GM12864 (cell line): ENCODE data around the gene KCNK10.

Source experiments
- DNase-seq: peaks from one replicate; pipeline ENCODE4 v3.0.0-alpha.2; 2011; ENCODE audit warnings: low read depth
- H3K4me3 ChIP-seq: 2 replicates; pipeline ENCODE4 v1.5.1; 2011; ENCODE audit warnings: mild to moderate bottlenecking, low read depth, low read length, control low read depth
- TF ChIP-seq, protein P1 (sequence below): IDR thresholded peaks from 2 replicates; pipeline ENCODE4 v1.5.1; 2011; ENCODE audit warnings: low read depth, mild to moderate bottlenecking, moderate library complexity, low read length, control low read depth, inconsistent platforms; ENCODE audit errors: missing control alignments

KCNK10 gene

GRCh38 chr14:88297306-88297705 lies 25.8 kb downstream of the KCNK10 start:
- DNase-seq, result no peak
- no peak overlapping the region for H3K4me3 ChIP-seq
- TF ChIP-seq, protein P1, sequence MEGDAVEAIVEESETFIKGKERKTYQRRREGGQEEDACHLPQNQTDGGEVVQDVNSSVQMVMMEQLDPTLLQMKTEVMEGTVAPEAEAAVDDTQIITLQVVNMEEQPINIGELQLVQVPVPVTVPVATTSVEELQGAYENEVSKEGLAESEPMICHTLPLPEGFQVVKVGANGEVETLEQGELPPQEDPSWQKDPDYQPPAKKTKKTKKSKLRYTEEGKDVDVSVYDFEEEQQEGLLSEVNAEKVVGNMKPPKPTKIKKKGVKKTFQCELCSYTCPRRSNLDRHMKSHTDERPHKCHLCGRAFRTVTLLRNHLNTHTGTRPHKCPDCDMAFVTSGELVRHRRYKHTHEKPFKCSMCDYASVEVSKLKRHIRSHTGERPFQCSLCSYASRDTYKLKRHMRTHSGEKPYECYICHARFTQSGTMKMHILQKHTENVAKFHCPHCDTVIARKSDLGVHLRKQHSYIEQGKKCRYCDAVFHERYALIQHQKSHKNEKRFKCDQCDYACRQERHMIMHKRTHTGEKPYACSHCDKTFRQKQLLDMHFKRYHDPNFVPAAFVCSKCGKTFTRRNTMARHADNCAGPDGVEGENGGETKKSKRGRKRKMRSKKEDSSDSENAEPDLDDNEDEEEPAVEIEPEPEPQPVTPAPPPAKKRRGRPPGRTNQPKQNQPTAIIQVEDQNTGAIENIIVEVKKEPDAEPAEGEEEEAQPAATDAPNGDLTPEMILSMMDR, result no peak

DNA sequence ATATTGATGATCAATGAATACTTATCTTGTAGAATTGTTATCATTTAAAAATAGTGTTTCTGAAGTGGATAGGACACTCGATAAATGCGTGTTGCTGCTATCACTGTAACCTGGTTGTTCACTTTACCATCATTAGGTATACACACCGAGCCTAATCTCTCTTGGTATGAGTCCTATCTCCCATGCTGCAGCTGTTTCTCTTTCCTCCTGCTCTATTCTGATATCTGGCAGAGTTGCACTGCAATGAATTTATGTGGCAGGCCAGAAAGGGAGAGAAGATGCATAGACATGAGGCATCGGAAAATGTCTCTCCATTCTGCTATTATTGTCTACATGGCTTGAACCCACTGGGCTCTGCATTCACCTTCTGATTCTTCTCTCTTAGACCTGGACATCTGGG lies 26.7 kb downstream of the KCNK10 start:
- no peak overlapping the region for H3K4me3 ChIP-seq
- DNase-seq, result no peak
- TF ChIP-seq, protein P1, result no peak

DNA sequence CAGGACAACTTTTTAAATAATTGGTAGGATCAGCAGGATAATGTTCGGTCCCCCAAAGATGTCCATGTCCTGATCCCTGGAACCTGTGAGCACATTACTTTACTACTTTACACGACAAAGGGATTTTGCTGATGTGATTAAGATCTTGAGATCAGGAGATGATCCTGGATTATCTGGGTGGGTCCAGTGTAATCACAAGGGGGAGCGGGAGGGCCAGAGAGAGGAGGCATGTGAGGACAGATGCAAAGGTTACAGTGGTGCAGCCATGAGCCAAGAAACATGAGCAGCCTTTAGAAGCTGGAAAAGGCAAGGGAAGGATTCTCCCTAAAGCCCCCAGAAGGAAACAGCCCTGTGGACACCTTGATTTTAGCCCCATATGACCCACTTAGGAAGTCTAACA lies 33.1 kb downstream of the KCNK10 start:
- DNase-seq, result no peak
- TF ChIP-seq, protein P1, result no peak
- no peak overlapping the region for H3K4me3 ChIP-seq

GRCh38 chr14:88289234-88289633 lies 33.8 kb downstream of the KCNK10 start:
- no peak overlapping the region for H3K4me3 ChIP-seq
- TF ChIP-seq, protein P1, result no peak
- DNase-seq, result no peak

- no peak overlapping the region for H3K4me3 ChIP-seq
- DNase-seq, result no peak
- TF ChIP-seq, protein P1, result no peak
These were observed 36.8 kb downstream of the KCNK10 start for GRCh38 chr14:88286309-88286708.

GRCh38 chr14:88281447-88281846 lies 41.6 kb downstream of the KCNK10 start:
- TF ChIP-seq, protein P1, result no peak

GRCh38 chr14:88276923-88277596 lies 46.0 kb downstream of the KCNK10 start:
- no peak overlapping the region for H3K4me3 ChIP-seq
- TF ChIP-seq, protein P1, result no peak
- no peak for DNase-seq

More at GRCh38 chr14:88281447-88281846, 41.6 kb downstream of the KCNK10 start:
- DNase-seq, result no peak
- H3K4me3 ChIP-seq, result no peak overlapping the region
